Measurements from ENCODE around the gene SYNGAP1.

DNA sequence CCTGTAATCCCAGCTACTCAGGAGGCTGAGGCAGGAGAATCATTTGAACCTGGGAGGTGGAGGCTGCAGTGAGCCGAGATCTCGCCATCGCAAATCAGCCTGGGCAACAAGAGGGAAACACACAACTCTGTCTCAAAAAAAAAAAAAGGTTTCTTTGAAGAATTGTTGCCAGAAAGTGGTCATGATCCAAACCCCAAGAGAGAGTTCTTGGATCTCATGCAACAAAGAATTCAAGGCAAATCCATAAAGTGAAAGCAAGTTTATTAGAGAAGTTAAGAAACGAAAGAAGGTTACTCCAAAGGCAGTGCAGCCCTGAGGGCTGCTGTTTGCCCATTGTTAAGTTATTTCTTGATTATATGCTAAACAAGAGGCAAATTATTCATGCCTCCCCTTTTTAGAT, 42.7 kb upstream of the SYNGAP1 start:
- TF ChIP-seq, protein P1, sequence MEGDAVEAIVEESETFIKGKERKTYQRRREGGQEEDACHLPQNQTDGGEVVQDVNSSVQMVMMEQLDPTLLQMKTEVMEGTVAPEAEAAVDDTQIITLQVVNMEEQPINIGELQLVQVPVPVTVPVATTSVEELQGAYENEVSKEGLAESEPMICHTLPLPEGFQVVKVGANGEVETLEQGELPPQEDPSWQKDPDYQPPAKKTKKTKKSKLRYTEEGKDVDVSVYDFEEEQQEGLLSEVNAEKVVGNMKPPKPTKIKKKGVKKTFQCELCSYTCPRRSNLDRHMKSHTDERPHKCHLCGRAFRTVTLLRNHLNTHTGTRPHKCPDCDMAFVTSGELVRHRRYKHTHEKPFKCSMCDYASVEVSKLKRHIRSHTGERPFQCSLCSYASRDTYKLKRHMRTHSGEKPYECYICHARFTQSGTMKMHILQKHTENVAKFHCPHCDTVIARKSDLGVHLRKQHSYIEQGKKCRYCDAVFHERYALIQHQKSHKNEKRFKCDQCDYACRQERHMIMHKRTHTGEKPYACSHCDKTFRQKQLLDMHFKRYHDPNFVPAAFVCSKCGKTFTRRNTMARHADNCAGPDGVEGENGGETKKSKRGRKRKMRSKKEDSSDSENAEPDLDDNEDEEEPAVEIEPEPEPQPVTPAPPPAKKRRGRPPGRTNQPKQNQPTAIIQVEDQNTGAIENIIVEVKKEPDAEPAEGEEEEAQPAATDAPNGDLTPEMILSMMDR (IDR thresholded peaks at IDR 0.05), result no peak
- TF ChIP-seq POLR2A (IDR thresholded peaks at IDR 0.05), result no peak
